BJ (cell line): Measurements from ENCODE around the gene MED25. TPM values are rescaled to one million over a fixed set of nuclear protein-coding genes. Genes with fewer than 3 reads are reported as not detected.

ENCODE experiments used
- CTCF ChIA-PET: fragments of 350-600 bp; formaldehyde crosslinking; extraction: SDS; loops from one replicate; lab custom pipeline; 2021; ENCODE audit warnings: antibody characterized with exemption, inconsistent platforms; lab: Yijun Ruan, JAX
- POLR2A ChIA-PET: fragments of 300-600 bp; sonication (Branson Sonifier 250); formaldehyde crosslinking; extraction: SDS; loops from one replicate; lab custom pipeline; 2021; ENCODE audit warnings: antibody characterized with exemption; lab: Charles Lee
- DNase-seq: peaks from one replicate; pipeline ENCODE4 v3.0.0-alpha.2; 2011; ENCODE audit warnings: low read depth
- H3K27me3 ChIP-seq: 2 replicates; pipeline ENCODE4 v1.6.0; 2011; ENCODE audit warnings: low read length; ENCODE audit not compliant: control insufficient read depth, insufficient read depth
- H3K36me3 ChIP-seq: 2 replicates; pipeline ENCODE4 v1.5.1; 2011; ENCODE audit warnings: low read length; ENCODE audit not compliant: control insufficient read depth, insufficient read depth
- H3K4me3 ChIP-seq: 2 replicates; pipeline ENCODE4 v1.5.1; 2011; ENCODE audit warnings: low read depth, mild to moderate bottlenecking, control low read depth, low read length
- CTCF ChIP-seq: IDR thresholded peaks from 2 replicates; pipeline ENCODE4 v1.5.1; 2011; ENCODE audit warnings: low read depth, mild to moderate bottlenecking, control low read depth, inconsistent platforms, low read length, moderate library complexity; ENCODE audit not compliant: insufficient read depth
- polyA plus RNA-seq: library from polyadenylated mRNA; depleted of rRNA; stranded (reverse); fragments of >200 nt; gene quantifications from 2 replicates; pipeline ENCODE4 v1.2.3, GENCODE V29; 2011

The MED25 gene
- polyA plus RNA-seq, 1 experiment, result 27.7 TPM

GRCh38 chr19:49809941-49810389 is 8.1 kb upstream of the MED25 start:
- Histone ChIP-seq H3K4me3 (no peak overlapping the region), H3K36me3 (peaks cover 10% of the 10 kb centered on the region), H3K27me3 (no peaks in the 10 kb centered on the region)
- ChIA-PET CTCF (interaction anchor here (0.6 to 2.0 kb wide), 5 partner anchors 92 to 1418 kb away, joined by 3 to 6 read pairs (median 4); no protein-coding TSS in a partner anchor), POLR2A (interaction anchor here (1.0 kb wide), 1 partner anchor 134 kb away, joined by 3 read pairs; no protein-coding TSS in a partner anchor)
- TF ChIP-seq CTCF, result no peak
- no peak for DNase-seq

GRCh38 chr19:49811328-49811727 is 6.8 kb upstream of the MED25 start:
- Histone ChIP-seq H3K36me3 (peaks cover 5% of the 10 kb centered on the region), H3K4me3 (no peak overlapping the region), H3K27me3 (no peaks in the 10 kb centered on the region)
- ChIA-PET POLR2A (no interaction called here), CTCF (no interaction called here)
- TF ChIP-seq CTCF, result no peak
- no peak for DNase-seq

- POLR2A ChIA-PET, result no interaction called here
- H3K27me3 ChIP-seq, result no peaks in the 10 kb centered on the region
- CTCF ChIA-PET, result interaction anchor here (1.9 to 2.2 kb wide), 2 partner anchors 62 to 95 kb away, joined by 4 to 9 read pairs; no protein-coding TSS in a partner anchor
- TF ChIP-seq CTCF, result no peak
- peaks cover 1% of the 10 kb centered on the region for H3K36me3 ChIP-seq
- H3K4me3 ChIP-seq, result peak overlapping the region; percentile 65
- DNase-seq, result no peak
Observed at GRCh38 chr19:49812452-49812996, 5.6 kb upstream of the MED25 start.

GRCh38 chr19:49812997-49813861 is 4.9 kb upstream of the MED25 start, which contains the start of gene FUZ:
TSS of gene FUZ (minus strand) at chr19:49813292. CDS start at chr19:49813106, 186 bp downstream.
- H3K36me3 ChIP-seq, result no peaks in the 10 kb centered on the region
- TF ChIP-seq CTCF, result peak; percentile 40; the same call in 1 of the 2 replicates
- H3K27me3 ChIP-seq, result no peaks in the 10 kb centered on the region
- CTCF ChIA-PET, result interaction anchor here (0.6 to 2.2 kb wide), 5 partner anchors 50 to 132 kb away, joined by 3 to 9 read pairs (median 3); no protein-coding TSS in a partner anchor
- peak; percentile 94 for DNase-seq
- POLR2A ChIA-PET, result interaction anchor here (0.7 kb wide), 1 partner anchor 64 kb away, joined by 3 read pairs; the partner anchor contains the start of genes AKT1S1 and TBC1D17
- H3K4me3 ChIP-seq, result peak within 1 kb of the TSS; percentile 65

- ChIA-PET POLR2A (interaction anchor here (0.7 kb wide), 2 partner anchors 61 to 63 kb away, joined by 3 to 16 read pairs; partner anchors contain the start of genes AKT1S1 and TBC1D17), CTCF (interaction anchor here (1.0 to 2.2 kb wide), 3 partner anchors 64 to 124 kb away, joined by 3 to 9 read pairs (median 4); no protein-coding TSS in a partner anchor)
- Histone ChIP-seq H3K4me3 (peak overlapping the region; percentile 65), H3K36me3 (no peaks in the 10 kb centered on the region), H3K27me3 (no peaks in the 10 kb centered on the region)
- TF ChIP-seq CTCF, result no peak
- DNase-seq, result no peak
Observed at GRCh38 chr19:49814010-49814409, 4.1 kb upstream of the MED25 start.
